ENCODE data around the gene ADGRE2. TPM values are rescaled to one million over a fixed set of nuclear protein-coding genes. Genes with fewer than 3 reads are reported as not detected.
"Not testable (repeated sequence)": the region's sequence is repeated elsewhere in the genome, so short reads cannot be mapped to it uniquely, and the experiment has no call there.

The ADGRE2 gene
- total RNA-seq (not detected in 2 replicates), polyA plus RNA-seq (not detected in 2 replicates), polyA minus RNA-seq (0.70 and 2.6 TPM in 2 replicates), Bru-seq, nascent RNA (percentile 2 among the genes with signal in this experiment), BruChase-seq, experiment 1, labeled RNA remaining after a 6-hour chase (percentile 2 among the genes with signal in this experiment), BruChase-seq, experiment 2, labeled RNA remaining after a 2-hour chase (percentile 5 among the genes with signal in this experiment)
- polyA plus RNA-seq (2011; cell fraction: cytosol; rRNA removed), result not detected in 2 replicates
- 0.04 TPM in 1 of 2 replicates, not detected in the other for polyA plus RNA-seq (2011; cell fraction: nucleus; rRNA removed)
- polyA plus RNA-seq (2012), result not detected in 2 replicates
- 2.5 TPM for polyA minus RNA-seq (2011; cell fraction: cytosol; rRNA and poly(A)+ RNA removed)
- not detected in 2 replicates for polyA minus RNA-seq (2011; cell fraction: nucleus; rRNA and poly(A)+ RNA removed)
- long read RNA-seq, result 0 reads

- H2AFZ ChIP-seq (ENCODE audit: low read depth, low read length); H3K4me1 ChIP-seq (ENCODE audit: control insufficient read depth, extremely low read depth, insufficient read depth, low read length); H3K9me3 ChIP-seq (replicated peaks; ENCODE audit: control insufficient read depth, insufficient read depth, low read length); H3K27ac ChIP-seq (ENCODE audit: insufficient read depth, low read depth, low read length); H3K27me3 ChIP-seq (ENCODE audit: control insufficient read depth in 2 of 2, insufficient read depth in 2 of 2, low read length in 2 of 2); DNase-seq (ENCODE audit: low read depth, low spot score); H4K20me1 ChIP-seq (replicated peaks; ENCODE audit: control insufficient read depth, extremely low read depth, insufficient read depth, low read length); intact Hi-C loops (cut with micrococcal nuclease); H3K4me2 ChIP-seq (ENCODE audit: insufficient read depth, low read length); H3K79me2 ChIP-seq (ENCODE audit: control insufficient read depth, insufficient read depth, low read length); H3K4me3 ChIP-seq (replicated peaks in 1 of 3; ENCODE audit: insufficient read depth in 1 of 3, low read depth in 1 of 3, low read length in 3 of 3); POLR2A ChIA-PET; H3K9me1 ChIP-seq (replicated peaks; ENCODE audit: control insufficient read depth, extremely low read depth, insufficient read depth, low read length); BruUV-seq (replicated peaks); dilution Hi-C loops (cut with MboI; ENCODE audit: extremely low pct_ligation_motif_present, low sequenced_read_pairs); FAIRE-seq; H3K36me3 ChIP-seq (ENCODE audit: control insufficient read depth in 2 of 2, extremely low read depth in 1 of 2, insufficient read depth in 2 of 2, low read length in 2 of 2); H3K9ac ChIP-seq (replicated peaks; ENCODE audit: extremely low read depth, insufficient read depth, low read length): not testable (repeated sequence)
- CTCF ChIA-PET, result interaction anchor here (1.0 kb wide), 1 partner anchor 52 kb away, joined by 3 read pairs; no protein-coding TSS in a partner anchor
Measured at GRCh38 chr19:14778110-14778845, at the start of gene ADGRE2. Gene ADGRE2 (minus strand): TSS chr19:14778560. CDS start chr19:14776756, 1,804 bp downstream.

GRCh38 chr19:14826006-14826405, 47.6 kb upstream of the ADGRE2 start:
- DNase-seq (ENCODE audit: low read depth, low spot score) (no peak), FAIRE-seq (no peak)
- ChIA-PET CTCF (no interaction called here), POLR2A (no interaction called here)
- Histone ChIP-seq H3K4me3 (replicated peaks in 1 of 3; ENCODE audit: insufficient read depth in 1 of 3, low read depth in 1 of 3, low read length in 3 of 3) (no peak overlapping the region), H3K4me2 (ENCODE audit: insufficient read depth, low read length) (no peak overlapping the region), H3K27ac (ENCODE audit: insufficient read depth, low read depth, low read length) (no peak overlapping the region), H3K9ac (replicated peaks; ENCODE audit: extremely low read depth, insufficient read depth, low read length) (no peak overlapping the region), H4K20me1 (replicated peaks; ENCODE audit: control insufficient read depth, extremely low read depth, insufficient read depth, low read length) (no peaks in the 10 kb centered on the region), H3K9me1 (replicated peaks; ENCODE audit: control insufficient read depth, extremely low read depth, insufficient read depth, low read length) (no peaks in the 10 kb centered on the region), H3K79me2 (ENCODE audit: control insufficient read depth, insufficient read depth, low read length) (no peaks in the 10 kb centered on the region), H3K36me3 (ENCODE audit: control insufficient read depth in 2 of 2, extremely low read depth in 1 of 2, insufficient read depth in 2 of 2, low read length in 2 of 2) (no peaks in the 10 kb centered on the region), H3K27me3 (ENCODE audit: control insufficient read depth in 2 of 2, insufficient read depth in 2 of 2, low read length in 2 of 2) (no peaks in the 10 kb centered on the region), H2AFZ (ENCODE audit: low read depth, low read length) (no peak overlapping the region), H3K4me1 (ENCODE audit: control insufficient read depth, extremely low read depth, insufficient read depth, low read length) (no peaks in the 10 kb centered on the region), H3K9me3 (replicated peaks; ENCODE audit: control insufficient read depth, insufficient read depth, low read length) (no peaks in the 10 kb centered on the region)
- intact Hi-C loops (cut with micrococcal nuclease) (no loop called here), dilution Hi-C loops (cut with MboI; ENCODE audit: extremely low pct_ligation_motif_present, low sequenced_read_pairs) (no loop called here)
- TF ChIP-seq FOS (IDR thresholded peaks at IDR 0.05; ENCODE audit: borderline replicate concordance, insufficient read depth, low read length) (no peak), MAX (IDR thresholded peaks at IDR 0.05; ENCODE audit: insufficient read depth, insufficient read length) (no peak), POLR2AphosphoS5 (IDR thresholded peaks at IDR 0.05; ENCODE audit: insufficient read depth, low read depth, low read length) (no peak), GATA2 (IDR thresholded peaks at IDR 0.05; ENCODE audit: insufficient read depth, insufficient read length, low read depth, low read length) (no peak), EZH2 (IDR thresholded peaks at IDR 0.05; ENCODE audit: borderline replicate concordance, low read depth, low read length, severe bottlenecking) (no peak), POLR2A (IDR thresholded peaks at IDR 0.05; ENCODE audit: low read depth, low read length) (no peak), MYC (IDR thresholded peaks at IDR 0.05; ENCODE audit: low read depth, low read length) (no peak), CTCF (IDR thresholded peaks at IDR 0.05; ENCODE audit: extremely low read depth in 1 of 2, insufficient read depth in 1 of 2, low read depth in 1 of 2, low read length in 2 of 2) (no peak), JUN (IDR thresholded peaks at IDR 0.05; ENCODE audit: borderline replicate concordance, insufficient read depth, insufficient read length, low read depth) (no peak)
- no TSS peak for BruUV-seq (replicated peaks)

Data from endothelial cell of umbilical vein (primary cell).